Adrenal gland (tissue), 5 donors: ENCODE data around the gene PLCH2.

Experiments used
- CTCF ChIP-seq, 6 experiments: fragments of 450-650 bp in 4 of 6; fragments of 200-600 bp in 2 of 6; sonication (generic) in 1 of 6; IDR thresholded peaks; 1 replicate in 5 of 6; 2 replicates in 1 of 6; pipeline versions ENCODE4 v1.5.1 to v1.8.0; 2016 to 2021; ENCODE audit warnings: antibody characterized with exemption in 6 of 6, mild to moderate bottlenecking in 2 of 6, moderate library complexity in 1 of 6
- POLR2A ChIP-seq, 2 donors: fragments of 450-650 bp; IDR thresholded peaks; one replicate each; pipeline ENCODE4 v1.6.1; 2017; ENCODE audit warnings: antibody characterized with exemption in 2 of 2, mild to moderate bottlenecking in 2 of 2, moderate library complexity in 1 of 2
- donor health status: DM: no; HTN: no; CAD: no.

GRCh38 chr1:2541619-2542245, 65.6 kb downstream of the PLCH2 start:
- TF ChIP-seq POLR2A (IDR thresholded peaks at IDR 0.05) (no peak), CTCF (IDR thresholded peaks at IDR 0.05) (no peak)
